HG02885 (cell line): Measurements from ENCODE around the gene BTF3L4.
"Not testable (repeated sequence)": the region's sequence is repeated elsewhere in the genome, so short reads cannot be mapped to it uniquely, and the experiment has no call there.

ENCODE experiments used
- ATAC-seq: cut with Tn5 transposase; IDR thresholded peaks from one replicate; pipeline ENCODE4 v1.9.1; 2021; ENCODE audit warnings: mild to moderate bottlenecking; ENCODE audit not compliant: unreplicated experiment, poor library complexity

The BTF3L4 gene

DNA sequence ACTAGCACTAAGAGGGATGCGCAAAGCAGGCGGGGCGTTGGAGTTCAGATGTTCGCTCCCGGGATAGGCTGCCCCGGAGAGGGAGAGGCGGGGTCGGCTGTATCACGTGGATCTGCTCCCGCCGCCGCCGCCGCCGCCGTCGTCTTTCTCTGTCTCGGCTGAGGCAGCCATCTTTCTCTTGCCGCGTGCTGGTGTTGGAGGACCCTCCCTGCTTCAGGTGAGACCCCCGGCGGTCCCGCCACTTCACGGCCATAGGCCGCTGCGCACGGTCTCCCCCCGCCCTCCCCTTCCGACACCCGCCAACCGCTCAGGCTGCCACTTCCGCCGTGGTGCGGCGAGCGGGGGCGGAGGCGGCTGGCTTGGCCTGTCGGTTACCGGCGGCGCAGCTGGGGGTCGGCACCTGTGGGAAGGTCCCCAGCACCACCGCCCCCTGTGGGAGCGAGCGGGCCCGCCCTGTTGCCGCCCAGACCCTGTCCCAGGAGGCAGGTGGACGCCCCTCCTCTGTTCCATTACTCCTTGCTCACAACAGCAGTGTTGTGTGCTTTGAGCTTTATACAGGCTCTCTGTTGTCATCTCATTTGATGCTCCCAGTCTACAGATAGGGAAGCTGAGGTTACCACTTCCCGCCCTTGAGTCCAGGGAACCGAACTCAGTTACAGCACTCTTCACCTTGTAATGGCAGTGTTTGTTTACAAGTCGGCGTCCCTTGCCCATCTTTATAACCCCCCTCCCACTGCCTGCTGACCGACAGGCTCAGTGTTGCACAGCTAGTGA is at the start of gene BTF3L4:
TSS of gene BTF3L4 (plus strand) at position 133 of the 774 bp plus-strand sequence. CDS start 3,553 bp downstream, outside the sequence.
- peak; percentile 84 for ATAC-seq

GRCh38 chr1:52007215-52008002 is 48.7 kb upstream of the BTF3L4 start:
- no peak for ATAC-seq

DNA sequence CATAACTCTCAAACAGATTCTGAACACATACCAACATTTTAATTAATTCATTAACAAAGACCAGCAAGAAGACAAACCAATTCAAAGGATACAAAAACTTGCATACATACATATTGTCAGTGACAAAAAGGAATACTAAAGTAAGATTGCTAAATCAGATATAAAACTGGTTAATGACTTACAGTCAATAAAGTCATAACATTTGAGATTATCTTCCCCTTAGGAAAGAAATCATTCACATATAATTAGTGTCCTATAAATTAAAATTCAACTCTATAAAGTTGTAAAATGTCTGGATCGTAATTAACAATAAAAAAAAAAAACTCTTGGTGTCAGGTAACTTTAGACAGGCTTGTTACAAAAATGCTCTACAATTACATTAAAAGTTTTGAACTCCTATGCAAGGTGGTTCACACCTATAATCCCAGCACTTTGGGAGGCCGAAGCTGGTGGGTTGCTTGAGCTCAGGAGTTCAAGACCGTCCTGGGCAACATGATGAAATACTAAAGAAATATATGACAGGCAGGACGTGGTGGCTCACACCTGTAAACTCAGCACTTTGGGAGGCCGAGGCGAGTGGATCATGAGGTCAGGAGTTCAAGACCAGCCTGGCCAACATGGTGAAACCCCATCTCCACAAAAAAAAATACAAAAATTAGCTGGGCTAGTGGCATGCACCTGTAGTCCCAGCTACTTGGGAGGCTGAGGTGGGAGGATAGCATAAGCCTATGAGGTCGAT is 47.9 kb upstream of the BTF3L4 start:
- ATAC-seq = no peak

- ATAC-seq = no peak
Observed at GRCh38 chr1:52022133-52022532, 34.0 kb upstream of the BTF3L4 start.

DNA sequence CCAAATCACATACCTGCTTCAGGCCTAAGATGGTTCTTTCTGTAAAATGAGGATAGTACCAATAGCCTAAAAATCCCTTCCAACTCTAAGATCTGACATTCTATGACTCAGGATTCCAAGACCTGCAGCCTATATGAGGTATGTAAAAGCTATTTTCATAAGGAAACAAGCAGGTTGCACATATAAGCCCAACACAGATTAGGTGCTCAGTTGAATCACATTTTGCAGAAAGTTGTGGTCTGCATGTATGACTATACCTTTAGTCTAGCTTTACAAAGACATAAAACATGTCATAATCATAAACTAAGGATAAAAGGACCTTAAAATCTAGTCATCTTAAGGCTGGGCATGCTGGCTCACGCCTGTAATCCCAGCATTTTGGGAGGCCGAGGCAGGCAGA is 29.8 kb upstream of the BTF3L4 start:
- ATAC-seq = no peak

GRCh38 chr1:52028328-52028727 is 27.8 kb upstream of the BTF3L4 start:
- no peak for ATAC-seq

- not testable (repeated sequence) for ATAC-seq
Observed at GRCh38 chr1:52028839-52029238, 27.3 kb upstream of the BTF3L4 start.

DNA sequence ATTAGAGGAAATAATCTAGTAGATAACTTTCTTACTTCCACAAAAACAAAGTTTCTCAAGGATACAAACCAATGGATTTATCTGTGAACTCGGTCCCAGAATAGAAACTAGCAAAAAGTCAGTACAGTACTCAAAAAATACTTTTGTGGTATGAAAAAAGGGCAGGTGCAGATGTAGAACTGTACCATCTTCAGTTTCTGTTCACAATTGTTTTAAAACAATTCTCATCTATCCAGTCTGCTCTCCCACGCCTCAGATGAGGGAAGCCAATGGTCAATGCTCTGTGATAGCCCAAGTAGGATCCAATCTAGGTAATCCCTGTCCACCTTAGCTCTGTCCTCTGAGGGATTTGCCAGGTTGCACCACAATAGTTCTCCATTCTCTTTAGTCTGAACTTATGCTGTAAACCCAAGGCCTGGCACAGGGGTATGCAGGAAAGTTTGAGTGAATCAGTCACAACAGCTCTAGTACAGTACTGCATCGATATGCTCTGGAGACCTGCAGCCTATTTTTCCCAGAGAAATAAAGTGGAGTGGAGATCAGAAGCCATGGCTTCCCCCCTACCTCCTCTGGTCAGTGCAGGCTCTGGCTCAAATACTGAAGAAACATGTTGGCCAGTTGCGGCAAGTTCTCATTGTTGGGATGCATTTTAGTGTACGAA is 23.8 kb upstream of the BTF3L4 start:
- ATAC-seq = no peak

DNA sequence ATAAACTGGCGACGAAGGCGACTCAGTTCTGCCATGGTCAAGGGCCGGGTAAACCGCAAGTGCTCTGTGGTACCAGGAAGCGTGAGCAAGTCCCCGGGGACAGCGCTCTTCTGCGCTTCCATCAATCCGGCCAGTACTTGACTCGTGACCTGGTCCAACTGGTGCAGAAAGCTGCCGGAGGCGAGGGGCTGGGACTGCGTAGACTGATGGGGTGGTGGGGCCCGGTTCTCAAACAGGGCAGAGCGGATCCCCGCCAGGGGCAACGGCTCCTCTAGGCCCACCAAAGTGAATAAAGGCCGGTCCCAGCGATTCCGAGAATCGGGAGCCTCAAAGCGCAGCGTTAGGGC is 23.3 kb upstream of the BTF3L4 start:
- no peak for ATAC-seq

DNA sequence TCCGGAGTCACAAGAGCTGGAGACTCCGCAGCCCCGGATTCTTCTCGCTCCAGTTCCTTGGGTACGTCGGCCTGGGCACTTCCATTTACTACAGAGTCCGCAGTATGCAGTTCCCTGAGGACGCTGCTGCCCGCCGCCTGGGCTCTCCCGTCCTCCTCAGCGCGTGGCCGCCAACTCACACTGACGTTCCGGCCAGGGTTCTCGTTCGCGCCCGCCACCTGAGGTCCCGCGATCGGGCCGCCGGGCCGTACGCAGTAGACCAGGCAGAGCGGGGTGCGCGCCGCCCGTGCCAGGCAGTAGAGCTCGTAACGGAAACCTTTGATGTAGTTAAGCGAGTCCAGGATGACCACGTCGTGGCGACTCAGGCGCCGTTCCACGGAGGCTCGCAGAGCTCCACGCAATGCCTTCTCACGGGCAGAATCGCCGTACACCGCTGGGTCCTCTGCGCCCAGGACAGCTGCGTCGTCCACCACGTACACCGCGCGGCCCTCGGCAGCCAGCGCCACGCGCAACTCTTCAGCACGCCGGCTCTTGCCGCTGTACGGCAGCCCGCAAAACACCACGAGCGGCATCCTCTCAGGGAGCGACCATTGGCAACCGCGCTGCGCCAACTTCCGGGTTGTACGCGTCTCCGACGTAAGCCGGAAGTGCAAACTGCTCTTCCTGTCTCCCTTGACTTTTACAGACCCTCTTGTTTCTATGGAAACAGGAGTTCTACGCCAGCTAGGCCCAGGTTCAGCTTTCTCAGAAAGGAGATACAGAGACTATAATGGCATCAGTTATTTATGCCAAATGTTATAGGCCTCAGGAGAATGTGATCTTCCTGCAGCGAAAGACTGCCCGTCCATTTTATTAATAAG is 22.7 kb upstream of the BTF3L4 start, which contains the start of gene KTI12:
TSS of gene KTI12 (minus strand) at position 621 of the 860 bp plus-strand sequence. CDS start at position 572, 49 bp downstream.
- ATAC-seq = peak; percentile 91

- ATAC-seq = no peak
Observed at GRCh38 chr1:52034050-52034384, 22.1 kb upstream of the BTF3L4 start.

DNA sequence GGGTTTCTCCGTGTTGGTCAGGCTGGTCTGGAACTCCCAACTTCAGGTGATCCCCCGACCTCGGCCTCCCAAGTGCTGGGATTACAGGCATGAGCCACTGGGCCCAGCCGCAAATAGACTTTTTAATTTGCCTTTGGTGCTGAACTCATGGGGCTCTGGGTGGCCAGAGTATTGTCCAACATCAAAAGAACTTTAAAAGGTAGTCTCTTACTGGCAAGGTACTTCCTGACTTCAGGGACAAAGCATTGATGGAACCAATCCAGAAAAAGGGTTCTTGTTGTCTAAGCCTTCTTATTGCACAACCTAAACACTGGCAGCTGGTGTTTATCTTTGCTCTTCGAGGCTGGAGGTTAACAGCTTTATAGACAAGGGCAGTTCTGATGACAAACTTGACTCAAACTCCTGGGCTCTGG is 18.7 kb upstream of the BTF3L4 start:
- ATAC-seq = no peak

DNA sequence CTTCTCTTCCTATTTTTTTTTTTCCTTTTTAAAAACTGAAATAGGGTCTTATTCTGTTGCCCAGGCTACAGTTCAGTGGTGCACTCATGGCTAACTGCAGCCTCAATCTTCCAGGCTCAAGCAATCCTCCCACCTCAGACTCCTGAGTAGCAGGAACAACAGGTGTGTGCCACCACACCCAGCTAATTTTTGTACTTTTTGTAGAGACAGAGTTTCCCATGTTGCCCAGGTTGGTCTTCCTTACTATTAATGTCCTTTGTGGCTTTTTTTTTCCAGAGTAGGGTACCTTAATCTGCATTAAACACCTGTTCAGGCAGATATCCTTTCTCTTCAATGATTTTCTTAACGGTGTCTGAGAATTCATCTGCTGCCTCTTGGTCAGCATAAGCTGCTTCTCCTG is 18.2 kb upstream of the BTF3L4 start:
- no peak for ATAC-seq

DNA sequence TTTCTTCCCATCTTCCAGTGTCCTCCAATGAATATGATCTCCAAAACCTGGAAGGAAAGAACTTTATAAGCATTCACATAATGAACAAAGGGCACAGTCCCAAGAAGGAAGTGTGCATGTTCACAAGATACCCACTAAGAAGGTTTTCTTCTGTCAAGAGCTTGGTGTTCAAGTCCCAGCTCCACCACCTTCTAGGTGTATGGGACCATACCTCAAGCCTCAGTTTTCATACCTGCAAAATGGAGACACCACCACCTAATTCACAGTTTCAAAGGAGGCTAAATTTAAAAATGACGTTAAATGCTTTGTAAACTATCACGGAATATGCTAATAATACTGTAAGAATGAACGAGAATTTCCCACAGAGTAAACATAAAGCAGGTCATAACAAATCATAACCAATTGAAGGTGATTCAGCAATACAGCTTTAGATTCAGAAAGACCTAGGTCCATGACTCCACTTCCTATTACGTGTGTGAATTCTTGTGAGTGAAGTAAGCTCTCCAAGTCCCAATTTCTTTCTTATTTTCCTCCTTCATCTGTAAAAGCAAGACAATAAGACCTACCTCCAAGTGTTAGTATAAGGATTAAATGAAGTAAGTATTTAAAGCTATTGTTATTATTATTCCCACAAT is 14.4 kb upstream of the BTF3L4 start:
- ATAC-seq = no peak

DNA sequence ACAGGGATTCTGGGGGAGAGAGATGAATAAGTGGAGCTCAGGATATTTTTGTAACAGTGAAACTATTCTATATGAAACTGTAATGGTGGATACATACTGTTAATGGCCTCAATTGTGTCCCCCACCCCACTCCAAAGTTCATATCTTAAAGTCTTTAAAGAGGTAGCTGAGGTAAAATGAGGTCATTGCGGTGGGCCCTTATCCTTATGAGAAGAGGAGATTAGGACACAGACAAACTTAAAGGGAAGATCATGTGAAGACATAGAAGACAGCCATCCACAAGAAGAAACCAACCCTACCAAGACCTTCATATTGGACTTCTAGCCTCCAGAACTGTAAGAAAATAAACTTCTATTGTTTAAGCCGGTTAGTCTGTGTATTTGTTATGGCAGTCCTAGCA is 10.9 kb upstream of the BTF3L4 start:
- ATAC-seq = no peak

- not testable (repeated sequence) for ATAC-seq
Observed at GRCh38 chr1:52045666-52046195, 10.4 kb upstream of the BTF3L4 start.

DNA sequence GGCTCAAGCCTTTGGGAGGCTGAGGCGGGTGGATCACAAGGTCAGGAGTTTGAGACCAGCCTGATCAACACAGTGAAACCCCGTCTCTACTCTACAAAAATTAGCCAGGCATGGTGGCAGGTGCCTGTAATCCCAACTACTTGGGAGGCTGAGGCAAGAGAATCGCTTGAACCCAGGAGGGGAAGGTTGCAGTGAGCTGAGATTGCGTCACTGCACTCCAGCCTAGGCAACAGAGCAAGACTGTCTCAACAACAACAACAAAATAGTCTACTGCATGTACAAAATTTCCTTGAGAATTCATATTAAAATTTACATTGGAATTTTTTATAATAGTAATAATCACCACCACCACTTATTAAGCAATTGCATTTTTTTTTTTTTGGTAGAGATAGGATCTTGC is 6.8 kb upstream of the BTF3L4 start:
- ATAC-seq = not testable (repeated sequence)

DNA sequence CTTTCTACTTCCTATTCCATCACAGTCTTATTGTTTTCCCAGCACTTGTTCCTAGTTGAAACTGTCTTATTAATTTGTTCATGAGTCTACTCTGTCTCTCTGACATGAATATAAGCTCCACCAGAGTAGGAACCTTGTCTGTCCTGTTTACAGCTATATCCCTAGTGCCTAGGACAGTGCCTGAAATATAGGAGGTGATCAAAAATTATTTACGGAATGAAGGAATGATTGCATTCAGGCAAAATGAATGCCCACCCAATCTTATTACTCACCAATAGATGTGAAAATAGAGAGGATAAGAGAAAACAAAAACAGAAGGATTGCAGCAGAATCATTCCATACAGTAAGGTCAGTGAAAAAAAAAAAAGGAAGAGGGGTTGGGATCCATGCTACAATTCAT is 2.2 kb upstream of the BTF3L4 start:
- no peak for ATAC-seq
